ENCODE data around the gene HBG1.

Gene HBG1

DNA sequence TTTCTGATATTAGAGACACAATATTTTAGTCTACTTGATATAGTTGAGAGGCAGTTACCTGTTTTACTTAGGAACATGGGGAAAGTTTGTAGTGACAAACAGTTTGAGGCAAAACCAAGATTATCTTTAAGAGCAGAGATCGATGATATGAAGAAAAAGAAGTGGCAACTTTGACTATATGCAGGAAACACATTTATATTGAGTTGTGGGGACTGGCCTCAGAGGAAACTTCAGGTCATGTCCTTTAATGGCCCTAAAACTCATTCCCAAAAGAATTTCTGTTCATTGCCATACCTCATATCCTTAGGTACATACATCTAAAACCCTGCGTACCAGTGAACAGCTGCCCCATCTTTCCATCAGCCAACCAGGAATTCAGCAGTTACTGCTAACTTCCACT, 4.5 kb downstream of the HBG1 start:
- no peak for DNase-seq

DNA sequence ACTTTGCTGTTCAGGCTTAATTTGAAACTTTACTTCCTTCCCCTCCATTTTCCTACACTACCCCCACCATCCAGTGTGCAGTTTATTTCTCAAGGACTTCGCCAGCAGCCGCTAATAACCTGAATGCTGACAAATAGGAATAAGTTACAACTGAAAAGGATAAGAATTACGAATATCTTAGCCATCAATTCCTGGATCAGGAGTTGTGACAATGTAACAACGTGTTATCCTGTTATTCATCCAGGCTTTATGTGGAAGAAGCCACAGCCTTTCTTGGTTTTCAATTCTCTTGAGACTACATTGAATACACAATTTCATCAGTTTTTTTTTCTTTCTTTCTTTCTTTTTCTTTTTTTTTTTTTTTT, 5.9 kb downstream of the HBG1 start:
- no peak for DNase-seq

DNA sequence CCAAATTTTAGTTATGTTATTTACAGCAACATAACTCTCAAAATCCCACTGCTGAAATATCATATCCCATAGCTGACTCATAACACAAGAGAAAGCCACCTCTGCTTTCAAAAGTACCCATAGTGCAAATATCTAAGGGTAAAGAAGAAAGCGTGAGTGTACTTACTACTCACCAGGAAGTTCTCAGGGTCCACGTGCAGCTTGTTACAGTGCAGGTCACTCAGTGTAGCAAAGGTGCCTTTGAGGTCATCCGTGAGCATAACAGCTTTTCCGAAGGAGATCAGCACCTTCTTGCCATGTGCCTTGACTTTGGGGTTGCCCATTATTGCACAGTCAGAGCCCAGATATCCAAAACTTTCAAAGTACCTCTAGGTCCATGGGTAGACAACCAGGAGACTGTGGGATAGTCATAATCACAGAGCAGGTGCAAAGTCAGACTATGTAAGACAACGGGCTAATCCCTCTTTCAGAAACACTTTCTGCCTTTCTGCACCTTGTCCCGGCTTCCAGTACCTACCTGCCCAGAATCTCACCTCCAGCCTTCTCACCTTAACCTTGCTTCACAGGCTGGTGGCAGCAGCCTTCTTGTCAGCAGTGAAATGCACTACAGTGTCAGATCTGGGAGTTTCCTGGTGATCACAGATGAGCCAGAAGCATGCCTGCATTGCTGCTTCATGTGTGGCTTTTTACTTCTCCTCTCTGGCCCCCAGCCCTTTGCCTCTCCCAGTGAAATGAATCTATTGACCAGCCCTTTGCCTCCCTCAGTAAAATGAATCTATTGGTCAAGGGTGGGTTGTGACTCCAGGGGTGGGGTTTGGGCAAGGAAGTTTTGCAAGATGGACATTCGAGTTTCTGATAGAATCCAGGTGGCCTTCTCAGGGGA, 6.5 kb downstream of the HBG1 start:
- no peak for DNase-seq

DNA sequence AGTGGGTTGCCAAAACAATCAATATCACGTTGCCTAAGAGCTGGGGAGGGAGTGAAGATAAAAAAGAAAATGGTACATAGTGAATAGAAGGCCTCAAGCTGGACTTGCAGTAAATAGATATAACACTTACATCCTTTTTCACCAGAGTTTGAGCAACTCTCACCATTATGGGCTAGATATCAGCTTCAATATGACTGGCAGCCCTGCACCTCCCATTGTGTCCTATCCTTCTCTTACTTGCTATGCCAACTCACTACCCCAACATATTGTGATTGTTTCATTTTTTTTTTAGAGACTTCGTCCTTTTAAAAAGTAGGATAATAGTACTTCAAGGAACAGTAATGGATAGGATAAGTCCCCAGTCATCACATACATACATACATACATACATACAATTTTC, 7.4 kb downstream of the HBG1 start:
- no peak for DNase-seq

- DNase-seq = no peak
Measured at GRCh38 chr11:5241458-5241857, 8.2 kb downstream of the HBG1 start.

- DNase-seq = no peak
Measured at GRCh38 chr11:5240458-5240857, 9.2 kb downstream of the HBG1 start.

- no peak for DNase-seq
Measured at GRCh38 chr11:5240056-5240455, 9.6 kb downstream of the HBG1 start.

DNA sequence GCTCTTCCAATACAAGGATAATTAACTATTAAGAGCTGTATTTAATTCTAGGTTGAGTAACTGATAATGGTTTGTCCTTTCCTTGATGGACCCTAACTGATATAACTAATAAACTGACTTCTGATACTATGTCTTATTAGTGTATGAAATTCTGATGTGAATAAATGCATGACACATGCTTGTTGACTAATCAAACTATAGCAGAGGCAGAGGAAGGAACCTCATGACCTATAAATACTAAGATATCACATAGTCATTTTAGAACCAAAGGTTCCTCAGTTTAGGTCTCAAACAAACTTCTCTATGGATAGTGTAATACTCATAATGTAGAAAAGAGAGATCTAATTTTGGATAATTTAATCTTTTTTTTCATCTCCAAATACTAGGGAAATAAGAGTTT, 10.6 kb downstream of the HBG1 start:
- DNase-seq = no peak

DNA sequence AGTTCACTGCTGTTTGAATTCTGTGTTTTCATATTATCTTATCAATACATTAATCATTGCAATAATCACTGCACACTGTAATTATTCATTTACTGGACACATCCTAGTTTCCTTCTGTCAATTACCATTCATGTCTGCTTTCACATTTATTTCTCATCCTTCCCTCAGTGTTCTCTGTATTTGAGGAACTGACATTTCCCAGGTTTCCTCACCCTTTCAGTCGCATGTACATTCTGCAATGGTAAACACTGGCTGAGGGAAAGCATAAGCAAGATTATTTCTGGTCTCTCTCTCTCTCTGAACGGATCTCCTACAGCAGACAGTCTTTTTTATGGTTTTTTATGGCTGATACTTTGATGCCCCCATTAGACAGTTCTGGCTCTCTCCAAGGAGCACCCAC, 11.2 kb downstream of the HBG1 start:
- DNase-seq = no peak

DNA sequence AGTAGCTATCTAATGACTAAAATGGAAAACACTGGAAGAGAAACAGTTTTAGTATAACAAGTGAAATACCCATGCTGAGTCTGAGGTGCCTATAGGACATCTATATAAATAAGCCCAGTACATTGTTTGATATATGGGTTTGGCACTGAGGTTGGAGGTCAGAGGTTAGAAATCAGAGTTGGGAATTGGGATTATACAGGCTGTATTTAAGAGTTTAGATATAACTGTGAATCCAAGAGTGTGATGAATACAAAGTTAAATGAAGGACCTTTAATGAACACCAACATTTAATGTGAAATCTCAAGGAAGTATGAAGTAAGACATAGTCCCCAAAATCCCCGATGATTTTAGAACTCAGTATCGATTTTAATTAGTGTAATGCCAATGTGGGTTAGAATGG, 12.2 kb downstream of the HBG1 start:
- no peak for DNase-seq

DNA sequence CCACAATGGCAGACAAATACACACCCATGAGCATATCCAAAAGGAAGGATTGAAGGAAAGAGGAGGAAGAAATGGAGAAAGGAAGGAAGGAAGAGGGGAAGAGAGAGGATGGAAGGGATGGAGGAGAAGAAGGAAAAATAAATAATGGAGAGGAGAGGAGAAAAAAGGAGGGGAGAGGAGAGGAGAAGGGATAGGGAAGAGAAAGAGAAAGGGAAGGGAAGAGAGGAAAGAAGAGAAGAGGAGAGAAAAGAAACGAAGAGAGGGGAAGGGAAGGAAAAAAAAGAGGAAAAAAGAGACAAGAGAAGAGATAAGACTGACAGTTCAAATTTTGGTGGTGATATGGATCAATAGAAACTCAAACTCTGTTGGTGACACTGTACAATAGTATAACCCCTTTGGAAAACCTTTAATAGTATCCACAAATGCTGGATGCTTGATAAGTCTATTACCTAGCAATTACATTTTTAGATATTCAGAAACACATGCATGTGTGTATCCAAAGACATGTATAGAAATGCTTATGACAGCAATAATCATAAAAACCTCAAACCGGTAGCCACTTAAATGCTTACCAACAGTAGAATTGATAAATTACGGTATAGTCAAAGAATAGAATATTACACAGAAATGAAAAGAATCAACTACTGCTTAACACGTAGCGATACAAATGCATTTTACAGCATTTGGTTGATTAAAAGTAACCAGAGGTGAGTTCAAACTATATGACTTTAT, 14.1 kb downstream of the HBG1 start:
- DNase-seq = no peak

- DNase-seq = no peak
Measured at GRCh38 chr11:5234381-5234834, 15.2 kb downstream of the HBG1 start, which contains the start of gene HBD. TSS of gene HBD (minus strand) at chr11:5234483. CDS start at chr11:5234433, 50 bp downstream.

DNA sequence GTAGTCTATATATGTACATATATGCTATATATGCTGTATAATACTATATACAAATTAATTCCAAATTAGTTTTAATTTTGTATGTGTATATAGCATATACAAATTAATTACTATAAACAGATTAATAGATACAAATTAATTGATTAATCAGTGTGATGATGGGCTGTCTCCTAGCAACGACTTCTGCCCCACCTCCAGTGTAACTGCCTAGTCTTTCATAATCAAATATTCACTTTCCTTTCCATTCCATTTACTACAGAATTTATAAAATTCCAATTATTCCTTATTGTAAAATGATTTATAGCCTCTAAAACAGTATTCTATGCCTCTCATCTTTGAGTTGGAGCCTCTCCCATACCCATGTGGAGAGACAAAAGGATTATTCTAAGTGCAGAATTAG, 16.4 kb downstream of the HBG1 start:
- DNase-seq = no peak

DNA sequence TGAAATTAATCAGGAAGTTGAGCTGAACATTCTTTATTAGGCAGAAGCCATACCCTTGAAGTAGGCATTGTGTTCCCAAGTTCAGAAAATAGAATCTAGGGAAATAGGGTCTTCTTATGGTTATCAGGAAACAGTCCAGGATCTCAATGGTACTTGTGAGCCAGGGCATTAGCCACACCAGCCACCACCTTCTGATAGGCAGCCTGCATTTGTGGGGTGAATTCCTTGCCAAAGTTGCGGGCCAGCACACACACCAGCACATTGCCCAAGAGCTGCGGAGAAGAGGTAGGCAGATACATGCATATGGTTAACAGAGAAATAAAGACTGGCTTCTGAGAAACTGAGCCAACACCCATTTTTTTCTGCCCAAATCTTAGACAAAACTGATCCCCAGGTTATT, 16.8 kb downstream of the HBG1 start:
- no peak for DNase-seq

DNA sequence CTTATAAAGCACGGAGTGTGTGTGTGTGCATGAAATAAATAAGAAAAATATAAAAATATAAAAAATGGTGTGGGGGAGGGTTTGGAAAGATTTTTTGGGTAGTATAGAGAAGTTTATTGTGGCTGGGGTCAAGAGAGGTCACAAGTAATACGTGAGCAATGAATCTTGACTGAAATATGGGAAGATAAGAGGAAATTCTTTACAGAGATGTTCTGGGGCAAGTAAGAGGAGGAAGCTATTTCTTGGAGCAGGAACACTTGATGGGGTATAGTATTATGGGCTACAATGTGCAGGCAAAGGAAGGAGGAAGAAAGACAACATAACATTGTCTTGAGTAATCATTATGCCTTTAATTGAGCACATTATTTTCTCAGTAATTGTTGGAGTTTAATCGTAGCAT, 17.5 kb downstream of the HBG1 start:
- no peak for DNase-seq

DNA sequence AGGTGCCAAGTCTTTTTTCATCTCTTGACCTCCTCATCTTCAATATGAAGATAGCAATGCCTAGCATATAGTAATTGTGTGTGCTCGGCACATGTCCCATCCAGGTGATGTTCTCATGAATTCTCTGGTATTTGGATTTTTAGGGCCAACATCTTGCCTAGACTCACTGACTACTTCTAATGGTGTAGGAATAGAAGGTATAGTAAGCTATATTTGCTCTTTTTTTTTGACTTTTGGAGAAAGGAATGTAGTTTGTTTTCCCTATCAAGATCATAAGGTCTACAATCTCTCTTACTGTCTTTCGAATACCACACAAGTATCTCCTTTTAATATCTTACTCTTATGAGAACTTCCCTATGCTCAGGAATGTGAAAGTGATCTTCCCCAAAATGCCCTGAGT, 18.5 kb downstream of the HBG1 start:
- DNase-seq = no peak

- no peak for DNase-seq
Measured at GRCh38 chr11:5230266-5230665, 19.4 kb downstream of the HBG1 start.

DNA sequence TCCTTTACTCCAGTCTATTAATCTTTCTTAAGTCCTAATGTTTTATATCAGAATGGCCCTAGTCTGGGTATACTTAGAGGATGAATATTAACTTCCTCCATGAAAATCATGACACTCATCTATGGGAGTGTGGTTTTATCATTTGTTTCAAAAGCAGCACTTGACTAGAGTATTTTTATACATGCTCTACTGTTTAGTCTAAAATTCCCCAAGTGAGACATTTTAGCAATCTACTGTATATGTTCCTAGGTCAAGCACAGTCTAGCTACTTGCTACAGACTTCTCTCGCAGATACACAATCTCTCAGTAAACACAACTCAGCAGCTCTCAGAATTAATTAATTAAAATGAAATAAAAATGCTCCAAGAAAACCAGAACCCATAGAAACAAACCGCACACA, 19.9 kb downstream of the HBG1 start:
- no peak for DNase-seq

DNA sequence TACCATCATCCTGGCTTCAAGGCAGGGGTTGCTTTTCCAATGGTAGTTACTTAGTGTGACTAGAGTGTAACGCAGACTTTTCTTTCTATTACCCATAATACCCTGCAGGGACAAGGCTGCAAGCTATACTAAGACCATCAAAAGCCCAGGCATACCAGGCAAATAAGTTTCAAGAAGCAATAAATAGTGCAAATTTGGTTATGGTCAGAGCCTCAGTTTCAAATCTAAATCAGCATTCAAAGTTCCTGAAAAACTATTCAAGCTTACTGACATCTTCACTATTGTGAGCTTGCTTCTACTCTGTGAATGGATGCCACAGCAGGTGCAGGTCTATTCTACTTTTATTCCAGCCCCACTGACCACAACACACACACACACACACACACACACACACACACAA, 20.3 kb downstream of the HBG1 start:
- no peak for DNase-seq

- DNase-seq = no peak
Measured at GRCh38 chr11:5228124-5228523, 21.5 kb downstream of the HBG1 start.

- no peak for DNase-seq
Measured at GRCh38 chr11:5227681-5228080, 22.0 kb downstream of the HBG1 start.

DNA sequence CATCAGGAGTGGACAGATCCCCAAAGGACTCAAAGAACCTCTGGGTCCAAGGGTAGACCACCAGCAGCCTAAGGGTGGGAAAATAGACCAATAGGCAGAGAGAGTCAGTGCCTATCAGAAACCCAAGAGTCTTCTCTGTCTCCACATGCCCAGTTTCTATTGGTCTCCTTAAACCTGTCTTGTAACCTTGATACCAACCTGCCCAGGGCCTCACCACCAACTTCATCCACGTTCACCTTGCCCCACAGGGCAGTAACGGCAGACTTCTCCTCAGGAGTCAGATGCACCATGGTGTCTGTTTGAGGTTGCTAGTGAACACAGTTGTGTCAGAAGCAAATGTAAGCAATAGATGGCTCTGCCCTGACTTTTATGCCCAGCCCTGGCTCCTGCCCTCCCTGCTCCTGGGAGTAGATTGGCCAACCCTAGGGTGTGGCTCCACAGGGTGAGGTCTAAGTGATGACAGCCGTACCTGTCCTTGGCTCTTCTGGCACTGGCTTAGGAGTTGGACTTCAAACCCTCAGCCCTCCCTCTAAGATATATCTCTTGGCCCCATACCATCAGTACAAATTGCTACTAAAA, 22.8 kb downstream of the HBG1 start, which contains the start of gene HBB:
Gene HBB, minus strand, starts transcription at position 340 of the 579 bp plus-strand sequence. Its CDS starts 50 bp downstream, at position 290.
- peak in 1 of 2 experiments; percentile 17 for DNase-seq

DNA sequence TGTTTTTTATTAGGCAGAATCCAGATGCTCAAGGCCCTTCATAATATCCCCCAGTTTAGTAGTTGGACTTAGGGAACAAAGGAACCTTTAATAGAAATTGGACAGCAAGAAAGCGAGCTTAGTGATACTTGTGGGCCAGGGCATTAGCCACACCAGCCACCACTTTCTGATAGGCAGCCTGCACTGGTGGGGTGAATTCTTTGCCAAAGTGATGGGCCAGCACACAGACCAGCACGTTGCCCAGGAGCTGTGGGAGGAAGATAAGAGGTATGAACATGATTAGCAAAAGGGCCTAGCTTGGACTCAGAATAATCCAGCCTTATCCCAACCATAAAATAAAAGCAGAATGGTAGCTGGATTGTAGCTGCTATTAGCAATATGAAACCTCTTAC, 24.2 kb downstream of the HBG1 start:
- no peak for DNase-seq
